ENCODE measurements around the gene SLC38A1. TPM values are rescaled to one million over a fixed set of nuclear protein-coding genes. Genes with fewer than 3 reads are reported as not detected.

SLC38A1 gene
- total and polyA plus RNA-seq, 2 donors from 2014 or later, result 13.3 to 124 TPM

DNA sequence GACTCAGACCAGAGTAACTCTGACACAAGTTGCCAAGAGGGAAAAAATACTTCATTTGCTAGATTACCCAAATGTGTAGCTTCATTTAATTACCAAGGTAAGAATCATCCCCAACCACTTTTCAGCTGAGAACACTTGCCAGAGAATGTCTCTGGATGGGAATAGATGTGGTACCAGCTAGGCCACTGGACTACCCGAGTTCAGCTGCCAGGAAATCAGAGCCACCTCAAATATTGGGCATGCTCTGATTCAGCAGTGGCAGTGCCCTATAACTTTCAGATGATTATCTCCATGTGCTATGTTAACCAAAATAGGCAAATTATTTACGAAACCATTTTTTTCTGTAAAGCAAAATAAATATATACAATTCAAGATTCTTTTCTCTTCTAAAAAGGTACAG is 80.7 kb downstream of the SLC38A1 start:
- TF ChIP-seq, protein P1, sequence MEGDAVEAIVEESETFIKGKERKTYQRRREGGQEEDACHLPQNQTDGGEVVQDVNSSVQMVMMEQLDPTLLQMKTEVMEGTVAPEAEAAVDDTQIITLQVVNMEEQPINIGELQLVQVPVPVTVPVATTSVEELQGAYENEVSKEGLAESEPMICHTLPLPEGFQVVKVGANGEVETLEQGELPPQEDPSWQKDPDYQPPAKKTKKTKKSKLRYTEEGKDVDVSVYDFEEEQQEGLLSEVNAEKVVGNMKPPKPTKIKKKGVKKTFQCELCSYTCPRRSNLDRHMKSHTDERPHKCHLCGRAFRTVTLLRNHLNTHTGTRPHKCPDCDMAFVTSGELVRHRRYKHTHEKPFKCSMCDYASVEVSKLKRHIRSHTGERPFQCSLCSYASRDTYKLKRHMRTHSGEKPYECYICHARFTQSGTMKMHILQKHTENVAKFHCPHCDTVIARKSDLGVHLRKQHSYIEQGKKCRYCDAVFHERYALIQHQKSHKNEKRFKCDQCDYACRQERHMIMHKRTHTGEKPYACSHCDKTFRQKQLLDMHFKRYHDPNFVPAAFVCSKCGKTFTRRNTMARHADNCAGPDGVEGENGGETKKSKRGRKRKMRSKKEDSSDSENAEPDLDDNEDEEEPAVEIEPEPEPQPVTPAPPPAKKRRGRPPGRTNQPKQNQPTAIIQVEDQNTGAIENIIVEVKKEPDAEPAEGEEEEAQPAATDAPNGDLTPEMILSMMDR (IDR thresholded peaks at IDR 0.05; ENCODE audit: borderline replicate concordance, extremely low read depth, insufficient read depth), result no peak
- Histone ChIP-seq H3K4me1 (ENCODE audit: control insufficient read depth in 2 of 3, insufficient read depth in 2 of 3, low read depth in 1 of 3, low read length in 3 of 3) (no peaks in the 10 kb centered on the region), H3K27ac (ENCODE audit: low read depth in 2 of 2, low read length in 2 of 2) (no peak overlapping the region), H3K4me3 (ENCODE audit: low read length in 3 of 3) (no peak overlapping the region), H3K9me3 (ENCODE audit: control insufficient read depth in 2 of 3, insufficient read depth in 1 of 3, low read length in 3 of 3) (no peaks in the 10 kb centered on the region), H3K36me3 (ENCODE audit: control insufficient read depth in 2 of 3, insufficient read depth in 3 of 3, low read length in 3 of 3) (no peaks in the 10 kb centered on the region), H3K27me3 (ENCODE audit: control insufficient read depth, insufficient read depth, low read length) (no peaks in the 10 kb centered on the region), H3K9ac (ENCODE audit: low read length in 3 of 3) (no peak overlapping the region)
- FAIRE-seq (no peak), DNase-seq (no peak)
- intact Hi-C loops (cut with DNase I), result no loop called here

DNA sequence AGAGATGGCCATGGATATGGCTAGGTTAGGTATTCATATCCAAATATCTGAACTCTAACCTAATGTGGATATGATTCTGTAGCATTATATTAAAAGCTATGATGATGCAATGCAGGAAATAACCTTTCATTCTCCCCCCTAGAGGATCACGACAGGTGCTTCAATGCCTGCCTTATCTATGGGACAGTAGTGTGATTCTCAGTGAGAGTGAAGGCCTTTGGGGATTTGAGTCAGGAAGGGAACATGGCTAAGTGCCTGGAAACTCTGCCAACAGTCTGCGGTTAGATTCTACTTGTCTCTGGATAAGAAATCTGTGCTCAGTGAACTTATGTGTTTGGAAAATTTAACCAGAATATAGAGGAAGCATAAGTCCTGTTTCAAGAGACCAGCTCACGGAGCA is 81.8 kb downstream of the SLC38A1 start:
- Histone ChIP-seq H3K4me3 (ENCODE audit: low read length in 3 of 3) (no peak overlapping the region), H3K27me3 (ENCODE audit: control insufficient read depth, insufficient read depth, low read length) (no peaks in the 10 kb centered on the region), H3K27ac (ENCODE audit: low read depth in 2 of 2, low read length in 2 of 2) (no peak overlapping the region), H3K36me3 (ENCODE audit: control insufficient read depth in 2 of 3, insufficient read depth in 3 of 3, low read length in 3 of 3) (no peaks in the 10 kb centered on the region), H3K9me3 (ENCODE audit: control insufficient read depth in 2 of 3, insufficient read depth in 1 of 3, low read length in 3 of 3) (no peaks in the 10 kb centered on the region), H3K9ac (ENCODE audit: low read length in 3 of 3) (no peak overlapping the region), H3K4me1 (ENCODE audit: control insufficient read depth in 2 of 3, insufficient read depth in 2 of 3, low read depth in 1 of 3, low read length in 3 of 3) (no peaks in the 10 kb centered on the region)
- TF ChIP-seq, protein P1 (IDR thresholded peaks at IDR 0.05; ENCODE audit: borderline replicate concordance, extremely low read depth, insufficient read depth), result no peak
- no peak for DNase-seq
- FAIRE-seq, result no peak
- intact Hi-C loops (cut with DNase I), result no loop called here

DNA sequence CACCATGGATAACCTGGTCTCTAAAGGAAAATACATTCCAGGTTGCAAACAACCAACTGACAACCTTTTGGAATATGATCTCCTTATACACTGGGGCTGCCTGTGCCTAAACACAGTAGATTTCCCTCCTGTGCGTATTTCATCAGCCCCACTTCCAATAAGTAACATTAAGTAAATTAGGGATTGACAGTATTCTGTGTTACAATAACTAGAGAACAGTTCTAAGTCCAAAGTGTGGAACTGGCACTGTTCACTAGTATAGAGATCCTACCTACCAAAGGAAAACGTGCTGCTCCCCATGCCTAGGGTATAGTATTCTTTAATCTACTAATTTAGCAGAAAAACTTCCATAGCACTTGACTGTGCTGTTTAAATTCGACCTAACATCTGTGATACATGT is 82.8 kb downstream of the SLC38A1 start:
- DNase-seq (no peak), FAIRE-seq (no peak)
- H3K4me1 ChIP-seq (ENCODE audit: control insufficient read depth in 2 of 3, insufficient read depth in 2 of 3, low read depth in 1 of 3, low read length in 3 of 3), result no peaks in the 10 kb centered on the region
- no peaks in the 10 kb centered on the region for H3K27me3 ChIP-seq (ENCODE audit: control insufficient read depth, insufficient read depth, low read length)
- no peak overlapping the region for H3K9ac ChIP-seq (ENCODE audit: low read length in 3 of 3)
- no peak overlapping the region for H3K4me3 ChIP-seq (ENCODE audit: low read length in 3 of 3)
- intact Hi-C loops (cut with DNase I), result no loop called here
- no peaks in the 10 kb centered on the region for H3K36me3 ChIP-seq (ENCODE audit: control insufficient read depth in 2 of 3, insufficient read depth in 3 of 3, low read length in 3 of 3)
- TF ChIP-seq, protein P1 (IDR thresholded peaks at IDR 0.05; ENCODE audit: borderline replicate concordance, extremely low read depth, insufficient read depth), result no peak
- H3K27ac ChIP-seq (ENCODE audit: low read depth in 2 of 2, low read length in 2 of 2), result no peak overlapping the region
- no peaks in the 10 kb centered on the region for H3K9me3 ChIP-seq (ENCODE audit: control insufficient read depth in 2 of 3, insufficient read depth in 1 of 3, low read length in 3 of 3)

DNA sequence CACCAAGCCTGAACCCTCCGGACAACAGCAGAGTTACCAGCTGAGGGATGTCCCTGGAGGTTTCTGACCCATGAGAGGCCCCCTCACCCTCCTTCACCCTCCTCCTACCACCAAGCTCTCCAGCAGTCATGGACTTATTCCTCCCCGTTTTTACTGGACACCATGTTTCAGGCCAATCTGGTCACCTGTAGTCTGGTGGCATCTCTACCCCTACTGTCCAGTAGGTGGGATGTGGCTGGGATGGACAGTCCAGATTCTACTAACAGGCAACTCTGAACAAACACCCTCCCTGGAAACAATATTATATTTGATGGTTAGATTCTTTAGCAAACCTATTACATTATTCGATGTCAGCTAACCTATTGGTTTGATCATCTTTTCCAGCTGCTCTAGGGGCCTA is 83.2 kb downstream of the SLC38A1 start:
- TF ChIP-seq, protein P1 (IDR thresholded peaks at IDR 0.05; ENCODE audit: borderline replicate concordance, extremely low read depth, insufficient read depth), result no peak
- no peaks in the 10 kb centered on the region for H3K4me1 ChIP-seq (ENCODE audit: control insufficient read depth in 2 of 3, insufficient read depth in 2 of 3, low read depth in 1 of 3, low read length in 3 of 3)
- no peak for FAIRE-seq
- no peak overlapping the region for H3K4me3 ChIP-seq (ENCODE audit: low read length in 3 of 3)
- no peaks in the 10 kb centered on the region for H3K36me3 ChIP-seq (ENCODE audit: control insufficient read depth in 2 of 3, insufficient read depth in 3 of 3, low read length in 3 of 3)
- DNase-seq, result no peak
- H3K27ac ChIP-seq (ENCODE audit: low read depth in 2 of 2, low read length in 2 of 2), result no peak overlapping the region
- intact Hi-C loops (cut with DNase I), result no loop called here
- H3K27me3 ChIP-seq (ENCODE audit: control insufficient read depth, insufficient read depth, low read length), result no peaks in the 10 kb centered on the region
- H3K9ac ChIP-seq (ENCODE audit: low read length in 3 of 3), result no peak overlapping the region
- H3K9me3 ChIP-seq (ENCODE audit: control insufficient read depth in 2 of 3, insufficient read depth in 1 of 3, low read length in 3 of 3), result no peaks in the 10 kb centered on the region
